Measurements from ENCODE around the gene KIAA1210. TPM values are rescaled to one million over a fixed set of nuclear protein-coding genes. Genes with fewer than 3 reads are reported as not detected.

Gene KIAA1210
- total and polyA plus RNA-seq, 2 of the 8 experiments (the other 6 are each of a cell fraction or from before 2014, with no cell fraction given), result 0.02 TPM; not detected in 1

DNA sequence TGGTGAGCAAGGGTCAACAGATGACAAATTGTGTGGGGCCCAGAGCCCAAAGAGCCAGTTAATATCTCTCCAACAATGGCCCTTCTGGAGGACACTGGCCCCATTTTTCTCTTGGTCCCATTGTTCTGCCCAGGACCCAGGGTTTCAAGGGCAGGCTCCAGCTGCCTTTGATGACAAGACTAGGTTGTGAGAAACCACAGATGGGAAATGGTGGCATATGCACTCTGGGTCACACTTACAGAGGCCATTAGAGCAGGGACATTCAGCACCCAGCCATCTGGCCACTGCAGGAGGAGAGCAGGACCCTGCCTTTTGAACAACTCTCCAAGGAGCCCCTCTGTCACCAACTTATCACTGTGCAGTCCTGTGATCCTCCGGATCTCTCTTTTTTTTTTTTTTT lies 49.7 kb upstream of the KIAA1210 start:
- no peaks in the 10 kb centered on the region for H3K79me1 ChIP-seq (ENCODE audit: low read depth, low read length)
- H3K4me1 ChIP-seq (replicated peaks in 1 of 4; ENCODE audit: control insufficient read depth in 3 of 4, insufficient read depth in 4 of 4, low read length in 3 of 4), result no peaks in the 10 kb centered on the region
- H3K23me2 ChIP-seq (ENCODE audit: low read depth, low read length), result no peaks in the 10 kb centered on the region
- H4K20me1 ChIP-seq (replicated peaks in 1 of 2; ENCODE audit: control insufficient read depth in 1 of 2, insufficient read depth in 2 of 2, low read length in 2 of 2), result no peaks in the 10 kb centered on the region
- ChIA-PET POLR2A (ENCODE audit: partially characterized antibody) (no interaction called here), CTCF (ENCODE audit: partially characterized antibody) (no interaction called here)
- H3K27ac ChIP-seq (ENCODE audit: low read depth, low read length), result no peak overlapping the region
- no peak overlapping the region for H2BK120ac ChIP-seq (replicated peaks; ENCODE audit: low read depth, low read length)
- H2BK15ac ChIP-seq (ENCODE audit: low read length), result no peak overlapping the region
- no peak overlapping the region for H2BK20ac ChIP-seq (ENCODE audit: low read length)
- no peak overlapping the region for H3K4me3 ChIP-seq (ENCODE audit: extremely low read depth in 1 of 4, insufficient read depth in 2 of 4, low read depth in 3 of 4, low read length in 4 of 4)
- H3K36me3 ChIP-seq (ENCODE audit: control insufficient read depth in 2 of 4, insufficient read depth in 4 of 4, low read length in 3 of 4), result no peaks in the 10 kb centered on the region
- no peak overlapping the region for H3K18ac ChIP-seq (ENCODE audit: extremely low read depth, low read length)
- H2BK12ac ChIP-seq (ENCODE audit: low read depth, low read length), result no peak overlapping the region
- no peak overlapping the region for H3K4ac ChIP-seq (replicated peaks; ENCODE audit: insufficient read length, low read depth, low read length)
- H3K9me3 ChIP-seq (ENCODE audit: insufficient read depth in 2 of 2, low read depth in 1 of 2, low read length in 1 of 2), result no peaks in the 10 kb centered on the region
- no peak overlapping the region for H3K56ac ChIP-seq (replicated peaks; ENCODE audit: insufficient read length, low read depth, low read length)
- H2BK5ac ChIP-seq (ENCODE audit: low read depth, low read length), result no peak overlapping the region
- no peak overlapping the region for H2AK5ac ChIP-seq (ENCODE audit: low read depth, low read length)
- FAIRE-seq (no peak), DNase-seq (ENCODE audit: low read depth in 1 of 2, low spot score in 2 of 2) (no peak)
- H3K79me2 ChIP-seq (ENCODE audit: control insufficient read depth in 1 of 2, insufficient read depth in 2 of 2, low read length in 2 of 2), result no peaks in the 10 kb centered on the region
- no peak overlapping the region for H4K91ac ChIP-seq (replicated peaks; ENCODE audit: insufficient read length, low read length)
- no peak overlapping the region for H2AFZ ChIP-seq (ENCODE audit: low read length)
- H3K23ac ChIP-seq (ENCODE audit: insufficient read length), result no peak overlapping the region
- no peak overlapping the region for H3K14ac ChIP-seq (ENCODE audit: insufficient read length)
- H4K8ac ChIP-seq (ENCODE audit: extremely low read depth, insufficient read depth, low read length), result no peak overlapping the region
- H3K27me3 ChIP-seq (replicated peaks in 1 of 4; ENCODE audit: control insufficient read depth in 3 of 4, extremely low read depth in 1 of 4, insufficient read depth in 3 of 4, low read length in 3 of 4), result no peaks in the 10 kb centered on the region
- no CpG with 5 or more reads among the region's 1 CpG for WGBS, 2 experiments (ENCODE audit: extremely low coverage in 1 of 2, insufficient coverage in 1 of 2, insufficient read length in 1 of 2, insufficient replicate concordance in 2 of 2, low coverage in 1 of 2, low lambda C conversion rate in 2 of 2, missing lambda C conversion rate in 1 of 2)
- H3K4me2 ChIP-seq (ENCODE audit: insufficient read depth in 1 of 2, low read depth in 2 of 2, low read length in 2 of 2), result no peak overlapping the region
- no peak overlapping the region for H3K9ac ChIP-seq (replicated peaks in 1 of 4; ENCODE audit: extremely low read depth in 1 of 4, low read depth in 3 of 4, low read length in 3 of 4)
- H4K5ac ChIP-seq (ENCODE audit: insufficient read length, low read depth, low read length), result no peak overlapping the region
- TF ChIP-seq RNF2 (IDR thresholded peaks at IDR 0.05; ENCODE audit: borderline replicate concordance, low read depth, low read length, missing control alignments, poor library complexity, severe bottlenecking), result no peak
- no peak for TF ChIP-seq JUN (IDR thresholded peaks at IDR 0.05; ENCODE audit: low read depth, low read length)

Data from H1 (cell line).